Duodenal mucosa (tissue), 2 donors: ENCODE data around the gene OR51V1.

Experiments used
- H3K27ac ChIP-seq: one replicate; pipeline ENCODE4 v1.7.0; 2013; ENCODE audit warnings: low read depth, low read length
- H3K27me3 ChIP-seq, 2 donors: one replicate each; pipeline ENCODE4 v1.7.0; 2013; ENCODE audit warnings: low read length in 2 of 2, control low read depth in 1 of 2; ENCODE audit not compliant: insufficient read depth in 2 of 2, control insufficient read depth in 1 of 2
- H3K36me3 ChIP-seq, 2 donors: one replicate each; pipeline ENCODE4 v1.7.0; 2013; ENCODE audit warnings: low read length in 2 of 2, control low read depth in 1 of 2; ENCODE audit not compliant: insufficient read depth in 2 of 2, control insufficient read depth in 1 of 2
- H3K4me1 ChIP-seq, 2 donors: one replicate each; pipeline ENCODE4 v1.7.0; 2013; ENCODE audit warnings: low read length in 2 of 2, control low read depth in 1 of 2; ENCODE audit not compliant: insufficient read depth in 2 of 2, control insufficient read depth in 1 of 2
- H3K4me3 ChIP-seq, 2 donors: one replicate each; pipeline ENCODE4 v1.7.0; 2013; ENCODE audit warnings: low read length in 2 of 2, low read depth in 1 of 2
- H3K9ac ChIP-seq, 2 donors: one replicate each; pipeline ENCODE4 v1.7.0; 2013; ENCODE audit warnings: low read length in 2 of 2, low read depth in 1 of 2
- H3K9me3 ChIP-seq, 2 donors: one replicate each; pipeline ENCODE4 v1.7.0; 2013; ENCODE audit warnings: low read length in 2 of 2, control low read depth in 1 of 2; ENCODE audit not compliant: control insufficient read depth in 1 of 2

OR51V1 gene

DNA sequence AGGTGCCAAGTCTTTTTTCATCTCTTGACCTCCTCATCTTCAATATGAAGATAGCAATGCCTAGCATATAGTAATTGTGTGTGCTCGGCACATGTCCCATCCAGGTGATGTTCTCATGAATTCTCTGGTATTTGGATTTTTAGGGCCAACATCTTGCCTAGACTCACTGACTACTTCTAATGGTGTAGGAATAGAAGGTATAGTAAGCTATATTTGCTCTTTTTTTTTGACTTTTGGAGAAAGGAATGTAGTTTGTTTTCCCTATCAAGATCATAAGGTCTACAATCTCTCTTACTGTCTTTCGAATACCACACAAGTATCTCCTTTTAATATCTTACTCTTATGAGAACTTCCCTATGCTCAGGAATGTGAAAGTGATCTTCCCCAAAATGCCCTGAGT, 30.6 kb upstream of the OR51V1 start:
- Histone ChIP-seq H3K4me3 (no peak overlapping the region), H3K27ac (no peak overlapping the region), H3K9ac (no peak overlapping the region)

DNA sequence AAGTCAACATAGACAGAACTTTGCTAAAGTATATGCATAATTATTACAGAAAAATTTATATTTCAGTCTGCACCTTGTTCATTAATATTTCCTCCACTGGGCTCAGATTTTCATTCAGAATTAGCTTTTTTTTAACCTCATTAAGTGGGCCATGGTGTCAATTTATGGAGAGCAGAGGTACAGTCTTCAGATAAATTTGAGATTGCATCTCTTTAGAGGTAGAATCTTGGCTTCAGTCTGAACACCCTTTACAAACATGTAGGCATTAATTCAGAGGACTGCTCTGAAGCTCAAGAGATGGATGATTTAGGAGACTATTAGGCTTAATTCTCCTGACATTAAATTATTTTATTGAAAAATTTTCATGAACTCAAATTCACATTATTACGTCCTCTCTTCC, 29.8 kb upstream of the OR51V1 start:
- H3K4me1 ChIP-seq = no peaks in the 10 kb centered on the region
- no peak overlapping the region for H3K4me3 ChIP-seq
- H3K9ac ChIP-seq = no peak overlapping the region
- no peaks in the 10 kb centered on the region for H3K36me3 ChIP-seq
- H3K9me3 ChIP-seq = no peaks in the 10 kb centered on the region
- H3K27ac ChIP-seq = no peak overlapping the region
- no peaks in the 10 kb centered on the region for H3K27me3 ChIP-seq

More for the DNA sequence above, 30.6 kb upstream of the OR51V1 start:
- Histone ChIP-seq H3K9me3 (no peaks in the 10 kb centered on the region), H3K36me3 (no peaks in the 10 kb centered on the region), H3K4me1 (no peaks in the 10 kb centered on the region), H3K27me3 (no peaks in the 10 kb centered on the region)

DNA sequence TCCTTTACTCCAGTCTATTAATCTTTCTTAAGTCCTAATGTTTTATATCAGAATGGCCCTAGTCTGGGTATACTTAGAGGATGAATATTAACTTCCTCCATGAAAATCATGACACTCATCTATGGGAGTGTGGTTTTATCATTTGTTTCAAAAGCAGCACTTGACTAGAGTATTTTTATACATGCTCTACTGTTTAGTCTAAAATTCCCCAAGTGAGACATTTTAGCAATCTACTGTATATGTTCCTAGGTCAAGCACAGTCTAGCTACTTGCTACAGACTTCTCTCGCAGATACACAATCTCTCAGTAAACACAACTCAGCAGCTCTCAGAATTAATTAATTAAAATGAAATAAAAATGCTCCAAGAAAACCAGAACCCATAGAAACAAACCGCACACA, 29.3 kb upstream of the OR51V1 start:
- no peak overlapping the region for H3K27ac ChIP-seq
- no peak overlapping the region for H3K4me3 ChIP-seq
- no peaks in the 10 kb centered on the region for H3K9me3 ChIP-seq
- H3K36me3 ChIP-seq = no peaks in the 10 kb centered on the region
- no peaks in the 10 kb centered on the region for H3K4me1 ChIP-seq
- no peak overlapping the region for H3K9ac ChIP-seq
- no peaks in the 10 kb centered on the region for H3K27me3 ChIP-seq

DNA sequence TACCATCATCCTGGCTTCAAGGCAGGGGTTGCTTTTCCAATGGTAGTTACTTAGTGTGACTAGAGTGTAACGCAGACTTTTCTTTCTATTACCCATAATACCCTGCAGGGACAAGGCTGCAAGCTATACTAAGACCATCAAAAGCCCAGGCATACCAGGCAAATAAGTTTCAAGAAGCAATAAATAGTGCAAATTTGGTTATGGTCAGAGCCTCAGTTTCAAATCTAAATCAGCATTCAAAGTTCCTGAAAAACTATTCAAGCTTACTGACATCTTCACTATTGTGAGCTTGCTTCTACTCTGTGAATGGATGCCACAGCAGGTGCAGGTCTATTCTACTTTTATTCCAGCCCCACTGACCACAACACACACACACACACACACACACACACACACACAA, 28.9 kb upstream of the OR51V1 start:
- Histone ChIP-seq H3K27me3 (no peaks in the 10 kb centered on the region), H3K9me3 (no peaks in the 10 kb centered on the region), H3K4me3 (no peak overlapping the region), H3K4me1 (no peaks in the 10 kb centered on the region), H3K9ac (no peak overlapping the region), H3K36me3 (no peaks in the 10 kb centered on the region), H3K27ac (no peak overlapping the region)

DNA sequence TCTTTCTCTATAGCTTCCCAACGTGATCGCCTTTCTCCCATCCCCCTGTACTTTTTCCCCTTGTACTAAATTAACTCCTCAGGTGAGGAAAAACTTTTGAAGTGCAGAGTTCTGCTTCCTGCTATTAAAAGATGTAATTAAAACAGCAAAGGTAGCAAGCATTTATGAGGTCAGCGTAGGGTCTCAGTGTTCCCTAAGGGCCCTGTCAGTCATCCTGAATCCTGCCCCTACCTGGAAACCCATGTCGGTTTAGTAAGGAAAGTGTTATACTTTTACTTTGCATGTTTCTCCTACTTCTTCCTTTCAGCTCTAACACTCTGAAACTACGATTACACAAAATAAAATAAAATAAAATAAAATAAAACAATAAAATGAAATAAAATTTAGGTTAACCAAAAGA, 27.6 kb upstream of the OR51V1 start:
- no peak overlapping the region for H3K9ac ChIP-seq
- no peak overlapping the region for H3K4me3 ChIP-seq
- no peaks in the 10 kb centered on the region for H3K36me3 ChIP-seq
- H3K27me3 ChIP-seq = no peaks in the 10 kb centered on the region
- no peaks in the 10 kb centered on the region for H3K9me3 ChIP-seq
- no peak overlapping the region for H3K27ac ChIP-seq
- H3K4me1 ChIP-seq = no peaks in the 10 kb centered on the region

DNA sequence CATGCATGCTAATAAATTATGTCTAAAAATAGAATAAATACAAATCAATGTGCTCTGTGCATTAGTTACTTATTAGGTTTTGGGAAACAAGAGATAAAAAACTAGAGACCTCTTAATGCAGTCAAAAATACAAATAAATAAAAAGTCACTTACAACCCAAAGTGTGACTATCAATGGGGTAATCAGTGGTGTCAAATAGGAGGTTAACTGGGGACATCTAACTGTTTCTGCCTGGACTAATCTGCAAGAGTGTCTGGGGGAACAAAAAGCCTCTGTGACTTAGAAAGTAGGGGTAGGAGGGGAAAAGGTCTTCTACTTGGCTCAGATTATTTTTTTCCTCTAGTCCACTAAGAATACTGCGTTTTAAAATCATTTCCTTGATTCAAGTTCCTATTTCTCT, 27.2 kb upstream of the OR51V1 start:
- Histone ChIP-seq H3K4me3 (no peak overlapping the region), H3K9me3 (no peaks in the 10 kb centered on the region), H3K9ac (no peak overlapping the region), H3K27me3 (no peaks in the 10 kb centered on the region), H3K36me3 (no peaks in the 10 kb centered on the region), H3K27ac (no peak overlapping the region), H3K4me1 (no peaks in the 10 kb centered on the region)

DNA sequence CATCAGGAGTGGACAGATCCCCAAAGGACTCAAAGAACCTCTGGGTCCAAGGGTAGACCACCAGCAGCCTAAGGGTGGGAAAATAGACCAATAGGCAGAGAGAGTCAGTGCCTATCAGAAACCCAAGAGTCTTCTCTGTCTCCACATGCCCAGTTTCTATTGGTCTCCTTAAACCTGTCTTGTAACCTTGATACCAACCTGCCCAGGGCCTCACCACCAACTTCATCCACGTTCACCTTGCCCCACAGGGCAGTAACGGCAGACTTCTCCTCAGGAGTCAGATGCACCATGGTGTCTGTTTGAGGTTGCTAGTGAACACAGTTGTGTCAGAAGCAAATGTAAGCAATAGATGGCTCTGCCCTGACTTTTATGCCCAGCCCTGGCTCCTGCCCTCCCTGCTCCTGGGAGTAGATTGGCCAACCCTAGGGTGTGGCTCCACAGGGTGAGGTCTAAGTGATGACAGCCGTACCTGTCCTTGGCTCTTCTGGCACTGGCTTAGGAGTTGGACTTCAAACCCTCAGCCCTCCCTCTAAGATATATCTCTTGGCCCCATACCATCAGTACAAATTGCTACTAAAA, 26.3 kb upstream of the OR51V1 start, which contains the start of gene HBB:
TSS of gene HBB (minus strand) at position 340 of the 579 bp plus-strand sequence. CDS start at position 290, 50 bp downstream.
- no peak within 1 kb of the TSS for H3K4me3 ChIP-seq
- H3K4me1 ChIP-seq = no peaks in the 10 kb centered on the region
- H3K27me3 ChIP-seq = no peaks in the 10 kb centered on the region
- no peak within 1 kb of the TSS for H3K9ac ChIP-seq
- no peaks in the 10 kb centered on the region for H3K36me3 ChIP-seq
- H3K27ac ChIP-seq = no peak within 1 kb of the TSS
- no peaks in the 10 kb centered on the region for H3K9me3 ChIP-seq

DNA sequence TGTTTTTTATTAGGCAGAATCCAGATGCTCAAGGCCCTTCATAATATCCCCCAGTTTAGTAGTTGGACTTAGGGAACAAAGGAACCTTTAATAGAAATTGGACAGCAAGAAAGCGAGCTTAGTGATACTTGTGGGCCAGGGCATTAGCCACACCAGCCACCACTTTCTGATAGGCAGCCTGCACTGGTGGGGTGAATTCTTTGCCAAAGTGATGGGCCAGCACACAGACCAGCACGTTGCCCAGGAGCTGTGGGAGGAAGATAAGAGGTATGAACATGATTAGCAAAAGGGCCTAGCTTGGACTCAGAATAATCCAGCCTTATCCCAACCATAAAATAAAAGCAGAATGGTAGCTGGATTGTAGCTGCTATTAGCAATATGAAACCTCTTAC, 25.0 kb upstream of the OR51V1 start:
- H3K9me3 ChIP-seq = no peaks in the 10 kb centered on the region
- H3K4me1 ChIP-seq = no peaks in the 10 kb centered on the region
- no peaks in the 10 kb centered on the region for H3K36me3 ChIP-seq
- H3K27me3 ChIP-seq = no peaks in the 10 kb centered on the region
- no peak overlapping the region for H3K27ac ChIP-seq
- H3K9ac ChIP-seq = no peak overlapping the region
- H3K4me3 ChIP-seq = no peak overlapping the region

DNA sequence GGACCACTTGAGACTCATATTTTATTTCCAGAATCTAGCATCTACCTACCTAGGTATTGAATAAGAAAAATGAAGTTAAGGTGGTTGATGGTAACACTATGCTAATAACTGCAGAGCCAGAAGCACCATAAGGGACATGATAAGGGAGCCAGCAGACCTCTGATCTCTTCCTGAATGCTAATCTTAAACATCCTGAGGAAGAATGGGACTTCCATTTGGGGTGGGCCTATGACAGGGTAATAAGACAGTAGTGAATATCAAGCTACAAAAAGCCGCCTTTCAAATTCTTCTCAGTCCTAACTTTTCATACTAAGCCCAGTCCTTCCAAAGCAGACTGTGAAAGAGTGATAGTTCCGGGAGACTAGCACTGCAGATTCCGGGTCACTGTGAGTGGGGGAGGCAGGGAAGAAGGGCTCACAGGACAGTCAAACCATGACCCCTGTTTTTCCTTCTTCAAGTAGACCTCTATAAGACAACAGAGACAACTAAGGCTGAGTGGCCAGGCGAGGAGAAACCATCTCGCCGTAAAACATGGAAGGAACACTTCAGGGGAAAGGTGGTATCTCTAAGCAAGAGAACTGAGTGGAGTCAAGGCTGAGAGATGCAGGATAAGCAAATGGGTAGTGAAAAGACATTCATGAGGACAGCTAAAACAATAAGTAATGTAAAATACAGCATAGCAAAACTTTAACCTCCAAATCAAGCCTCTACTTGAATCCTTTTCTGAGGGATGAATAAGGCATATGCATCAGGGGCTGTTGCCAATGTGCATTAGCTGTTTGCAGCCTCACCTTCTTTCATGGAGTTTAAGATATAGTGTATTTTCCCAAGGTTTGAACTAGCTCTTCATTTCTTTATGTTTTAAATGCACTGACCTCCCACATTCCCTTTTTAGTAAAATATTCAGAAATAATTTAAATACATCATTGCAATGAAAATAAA, 24.3 kb upstream of the OR51V1 start:
- Histone ChIP-seq H3K27me3 (no peaks in the 10 kb centered on the region), H3K9me3 (no peaks in the 10 kb centered on the region), H3K36me3 (no peaks in the 10 kb centered on the region), H3K27ac (no peak overlapping the region), H3K4me1 (no peaks in the 10 kb centered on the region), H3K4me3 (no peak overlapping the region), H3K9ac (no peak overlapping the region)

DNA sequence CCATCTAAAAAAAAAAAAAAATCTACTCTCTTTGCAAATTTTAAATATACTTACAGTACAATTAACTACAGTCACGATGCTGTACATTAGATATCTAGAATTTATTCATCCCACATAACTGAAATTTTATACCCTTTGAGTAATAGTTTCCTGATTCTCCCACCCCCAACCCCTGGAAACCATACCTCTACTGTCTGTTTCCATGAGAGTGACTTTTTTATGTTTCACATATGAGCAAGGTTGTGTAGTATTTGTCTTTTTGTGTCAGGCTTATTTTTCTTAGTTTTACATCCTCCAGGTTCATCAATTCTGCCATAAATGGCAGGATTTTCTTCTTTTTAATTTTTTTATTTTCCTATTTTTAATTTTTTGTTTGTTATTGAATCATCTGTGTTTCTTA, 23.2 kb upstream of the OR51V1 start:
- no peaks in the 10 kb centered on the region for H3K4me1 ChIP-seq
- H3K27ac ChIP-seq = no peak overlapping the region
- H3K4me3 ChIP-seq = no peak overlapping the region
- H3K9ac ChIP-seq = no peak overlapping the region
- H3K36me3 ChIP-seq = no peaks in the 10 kb centered on the region
- H3K9me3 ChIP-seq = no peaks in the 10 kb centered on the region
- no peaks in the 10 kb centered on the region for H3K27me3 ChIP-seq
